Progenitor cell of endocrine pancreas (in vitro differentiated cells): ENCODE results near the gene ZNF79. TPM values are rescaled to one million over a fixed set of nuclear protein-coding genes. Genes with fewer than 3 reads are reported as not detected.

Experiments used
- DNase-seq: peaks from one replicate; pipeline ENCODE4 v3.0.0; 2021; ENCODE audit warnings: low spot score; ENCODE audit not compliant: unreplicated experiment
- H3K27ac Mint-ChIP-seq: 2 replicates; pipeline ENCODE4 v1.8.0; 2021; ENCODE audit warnings: mild to moderate bottlenecking, moderate library complexity, mixed read lengths
- H3K27me3 Mint-ChIP-seq: 2 replicates; pipeline ENCODE4 v1.8.0; 2021; ENCODE audit warnings: mixed read lengths
- H3K36me3 Mint-ChIP-seq: 2 replicates; pipeline ENCODE4 v1.8.0; 2022; ENCODE audit warnings: mixed read lengths; ENCODE audit not compliant: insufficient read depth
- H3K4me1 Mint-ChIP-seq: 2 replicates; pipeline ENCODE4 v1.8.0; 2021; ENCODE audit warnings: low read depth, mixed read lengths
- H3K4me3 Mint-ChIP-seq: 2 replicates; pipeline ENCODE4 v1.8.0; 2021; ENCODE audit warnings: low read depth, mild to moderate bottlenecking, moderate library complexity, mixed read lengths
- H3K9me3 Mint-ChIP-seq: 2 replicates; pipeline ENCODE4 v1.8.0; 2021; ENCODE audit warnings: low read depth, mixed read lengths
- CTCF ChIP-seq: fragments of 200-600 bp; sonication (generic); IDR thresholded peaks from one replicate; pipeline ENCODE4 v1.5.0; 2021; ENCODE audit warnings: antibody characterized with exemption, mild to moderate bottlenecking; ENCODE audit not compliant: unreplicated experiment
- total RNA-seq: library from RNA; stranded (reverse); gene quantifications from 2 replicates; pipeline ENCODE4 v1.2.1, GENCODE V29; 2021

The ZNF79 gene
- total RNA-seq, 1 donor from 2014 or later: 12.4 TPM

GRCh38 chr9:127451608-127451857 is 27.4 kb downstream of the ZNF79 start:
- Mint-ChIP-seq H3K27ac (peak overlapping the region; percentile 99), H3K36me3 (peaks cover 26% of the 10 kb centered on the region), H3K4me1 (peaks cover 23% of the 10 kb centered on the region), H3K27me3 (no peaks in the 10 kb centered on the region), H3K9me3 (no peaks in the 10 kb centered on the region), H3K4me3 (peak overlapping the region; percentile 95)
- no peak for DNase-seq
- TF ChIP-seq CTCF: no peak

- peak overlapping the region; percentile 99 for H3K27ac Mint-ChIP-seq
- peak; percentile 30 for DNase-seq
- no peaks in the 10 kb centered on the region for H3K27me3 Mint-ChIP-seq
- H3K36me3 Mint-ChIP-seq: peaks cover 24% of the 10 kb centered on the region
- H3K9me3 Mint-ChIP-seq: no peaks in the 10 kb centered on the region
- H3K4me1 Mint-ChIP-seq: peaks cover 23% of the 10 kb centered on the region
- peak overlapping the region; percentile 95 for H3K4me3 Mint-ChIP-seq
- no peak for TF ChIP-seq CTCF
These were observed 27.9 kb downstream of the ZNF79 start for GRCh38 chr9:127451858-127452656.

- DNase-seq: no peak
- Mint-ChIP-seq H3K4me1 (peaks cover 21% of the 10 kb centered on the region), H3K27ac (no peak overlapping the region), H3K9me3 (no peaks in the 10 kb centered on the region), H3K4me3 (peak overlapping the region; percentile 95), H3K36me3 (peaks cover 22% of the 10 kb centered on the region), H3K27me3 (no peaks in the 10 kb centered on the region)
- no peak for TF ChIP-seq CTCF
These were observed 28.5 kb downstream of the ZNF79 start for GRCh38 chr9:127452691-127453090.

- TF ChIP-seq CTCF: no peak
- Mint-ChIP-seq H3K36me3 (peaks cover 7% of the 10 kb centered on the region), H3K27ac (no peak overlapping the region), H3K4me1 (peaks cover 3% of the 10 kb centered on the region), H3K4me3 (no peak overlapping the region), H3K27me3 (no peaks in the 10 kb centered on the region), H3K9me3 (no peaks in the 10 kb centered on the region)
- no peak for DNase-seq
These were observed 31.3 kb downstream of the ZNF79 start for GRCh38 chr9:127455324-127455992.

GRCh38 chr9:127457191-127457878 is 33.2 kb downstream of the ZNF79 start:
- Mint-ChIP-seq H3K36me3 (peaks cover 8% of the 10 kb centered on the region), H3K4me3 (no peak overlapping the region), H3K9me3 (no peaks in the 10 kb centered on the region), H3K27ac (peak overlapping the region; percentile 45), H3K4me1 (peaks cover under 1% of the 10 kb centered on the region), H3K27me3 (no peaks in the 10 kb centered on the region)
- no peak for DNase-seq
- TF ChIP-seq CTCF: no peak
